Cardiac fibroblast (primary cell): ENCODE measurements around the gene RNU6-1.
A peak's percentile ranks its signal among the peaks of the same experiment; 100 is the strongest.

Source experiments
- DNase-seq, 2 donors: peaks; one replicate each; pipeline versions ENCODE4 v3.0.0 to v3.0.0-alpha.2; 2010; ENCODE audit warnings: low read depth in 2 of 2
- H3K4me3 ChIP-seq, 2 donors: replicated peaks in 1 of 2; 1 replicate in 1 of 2; 2 replicates in 1 of 2; pipeline ENCODE4 v1.5.1; 2011; ENCODE audit warnings: low read depth in 2 of 2, low read length in 2 of 2, mild to moderate bottlenecking in 2 of 2, moderate library complexity in 1 of 2
- TF ChIP-seq, protein P1 (sequence below): IDR thresholded peaks from one replicate; pipeline ENCODE4 v1.5.1; 2011; ENCODE audit warnings: low read depth, mild to moderate bottlenecking, low read length, inconsistent platforms

RNU6-1 gene

GRCh38 chr15:67883234-67883773 is 43.5 kb upstream of the RNU6-1 start:
- TF ChIP-seq, protein P1, sequence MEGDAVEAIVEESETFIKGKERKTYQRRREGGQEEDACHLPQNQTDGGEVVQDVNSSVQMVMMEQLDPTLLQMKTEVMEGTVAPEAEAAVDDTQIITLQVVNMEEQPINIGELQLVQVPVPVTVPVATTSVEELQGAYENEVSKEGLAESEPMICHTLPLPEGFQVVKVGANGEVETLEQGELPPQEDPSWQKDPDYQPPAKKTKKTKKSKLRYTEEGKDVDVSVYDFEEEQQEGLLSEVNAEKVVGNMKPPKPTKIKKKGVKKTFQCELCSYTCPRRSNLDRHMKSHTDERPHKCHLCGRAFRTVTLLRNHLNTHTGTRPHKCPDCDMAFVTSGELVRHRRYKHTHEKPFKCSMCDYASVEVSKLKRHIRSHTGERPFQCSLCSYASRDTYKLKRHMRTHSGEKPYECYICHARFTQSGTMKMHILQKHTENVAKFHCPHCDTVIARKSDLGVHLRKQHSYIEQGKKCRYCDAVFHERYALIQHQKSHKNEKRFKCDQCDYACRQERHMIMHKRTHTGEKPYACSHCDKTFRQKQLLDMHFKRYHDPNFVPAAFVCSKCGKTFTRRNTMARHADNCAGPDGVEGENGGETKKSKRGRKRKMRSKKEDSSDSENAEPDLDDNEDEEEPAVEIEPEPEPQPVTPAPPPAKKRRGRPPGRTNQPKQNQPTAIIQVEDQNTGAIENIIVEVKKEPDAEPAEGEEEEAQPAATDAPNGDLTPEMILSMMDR, result no peak
- no peak for DNase-seq
- no peak overlapping the region for H3K4me3 ChIP-seq

- DNase-seq, result peak in 1 of 2 donors; percentile 53
- no peak overlapping the region for H3K4me3 ChIP-seq
- TF ChIP-seq, protein P1, result no peak
Observed at GRCh38 chr15:67882487-67883233, 42.8 kb upstream of the RNU6-1 start.

- peak; percentile 32 to 38 for DNase-seq
- no peak overlapping the region for H3K4me3 ChIP-seq
- TF ChIP-seq, protein P1, result no peak
Observed at GRCh38 chr15:67880651-67881182, 40.9 kb upstream of the RNU6-1 start.

- TF ChIP-seq, protein P1, result no peak
Observed at GRCh38 chr15:67879440-67880129, 39.7 kb upstream of the RNU6-1 start.

DNA sequence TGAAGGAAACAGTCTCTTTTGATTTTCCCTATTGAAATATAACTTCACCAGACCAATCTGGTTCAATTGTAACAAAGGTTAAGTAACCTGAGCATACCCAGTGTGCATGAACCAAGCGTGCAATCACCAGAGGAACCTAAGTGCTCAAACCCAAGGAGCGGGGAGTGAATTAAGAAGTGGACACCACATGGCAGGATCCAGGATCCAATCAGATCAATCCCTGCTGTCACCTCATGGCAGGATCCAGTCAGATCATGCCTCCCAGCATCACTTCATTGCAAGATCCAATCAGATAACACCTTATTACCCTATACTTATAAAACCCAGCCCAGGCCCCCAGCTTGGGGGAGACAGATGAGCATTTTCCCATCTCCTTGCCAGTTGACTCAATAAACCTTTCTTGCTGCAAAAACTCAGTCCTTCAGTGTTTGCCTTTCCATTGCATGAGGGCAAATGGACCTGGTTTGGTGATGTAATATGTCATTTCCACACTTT is 38.9 kb upstream of the RNU6-1 start:
- no peak overlapping the region for H3K4me3 ChIP-seq
- no peak for DNase-seq
- TF ChIP-seq, protein P1, result no peak

More at GRCh38 chr15:67879440-67880129, 39.7 kb upstream of the RNU6-1 start:
- no peak overlapping the region for H3K4me3 ChIP-seq
- DNase-seq, result no peak

- H3K4me3 ChIP-seq, result no peak overlapping the region
- TF ChIP-seq, protein P1, result no peak
- no peak for DNase-seq
Observed at GRCh38 chr15:67873777-67874176, 33.9 kb upstream of the RNU6-1 start.
